HepG2 (cell line): ENCODE measurements around the gene FIZ1. TPM values are rescaled to one million over a fixed set of nuclear protein-coding genes. Genes with fewer than 3 reads are reported as not detected.
A peak's percentile ranks its signal among the peaks of the same experiment; 100 is the strongest.

Experiments used
- ATF2 ChIP-seq: sonication (generic); formaldehyde crosslinking; IDR thresholded peaks from 2 replicates; pipeline ENCODE4 v1.4.0; 2020; ENCODE audit warnings: missing genetic modification reagents
- BATF2 ChIP-seq: sonication (generic); formaldehyde crosslinking; IDR thresholded peaks from 2 replicates; pipeline ENCODE4 v1.8.0; 2022; ENCODE audit warnings: mild to moderate bottlenecking, missing genetic modification reagents, moderate library complexity
- ELF4 ChIP-seq: sonication (generic); formaldehyde crosslinking; IDR thresholded peaks from 2 replicates; pipeline ENCODE4 v1.5.0; 2020; ENCODE audit warnings: missing genetic modification reagents, mild to moderate bottlenecking, moderate library complexity, borderline replicate concordance
- ETV5 ChIP-seq: IDR thresholded peaks from 2 replicates; pipeline ENCODE4 v1.6.1; 2018; ENCODE audit warnings: missing biosample characterization, missing genetic modification reagents, inconsistent platforms, borderline replicate concordance
- HNF1B ChIP-seq: sonication (generic); formaldehyde crosslinking; IDR thresholded peaks from 2 replicates; pipeline ENCODE4 v1.5.1; 2020; ENCODE audit warnings: mild to moderate bottlenecking, moderate library complexity, missing genetic modification reagents
- JUNB ChIP-seq: sonication (generic); formaldehyde crosslinking; IDR thresholded peaks from 2 replicates; pipeline ENCODE4 v1.8.0; 2022; ENCODE audit warnings: missing genetic modification reagents, mild to moderate bottlenecking, borderline replicate concordance
- MAZ ChIP-seq, 2 experiments: sonication (generic) in 1 of 2; formaldehyde crosslinking in 1 of 2; IDR thresholded peaks; 2 replicates each; pipeline versions ENCODE4 v1.5.0 to v1.6.1; 2012 to 2020; ENCODE audit warnings: low read depth in 2 of 2, mild to moderate bottlenecking in 2 of 2, borderline replicate concordance in 1 of 2, improper control_type of control experiment in 1 of 2, low read length in 1 of 2, missing genetic modification reagents in 1 of 2, moderate library complexity in 1 of 2
- MXD1 ChIP-seq: sonication (generic); formaldehyde crosslinking; IDR thresholded peaks from 2 replicates; pipeline ENCODE4 v1.4.0; 2020; ENCODE audit warnings: mild to moderate bottlenecking, missing genetic modification reagents
- NFIB ChIP-seq: sonication (generic); formaldehyde crosslinking; IDR thresholded peaks from 2 replicates; pipeline ENCODE4 v1.9.0; 2021; ENCODE audit warnings: missing genetic modification reagents, mild to moderate bottlenecking, borderline replicate concordance
- NRL ChIP-seq: sonication (generic); formaldehyde crosslinking; IDR thresholded peaks from 2 replicates; pipeline ENCODE4 v1.5.0; 2020; ENCODE audit warnings: missing genetic modification reagents, mild to moderate bottlenecking, moderate library complexity, borderline replicate concordance
- PAXIP1 ChIP-seq: sonication (generic); formaldehyde crosslinking; conservative IDR thresholded peaks from 2 replicates; pipeline ENCODE4 v1.4.0; 2020; ENCODE audit warnings: mild to moderate bottlenecking, missing genetic modification reagents, moderate library complexity
- SMAD3 ChIP-seq: sonication (generic); formaldehyde crosslinking; IDR thresholded peaks from 2 replicates; pipeline ENCODE4 v1.4.0; 2020; ENCODE audit warnings: missing genetic modification reagents
- SP5 ChIP-seq: IDR thresholded peaks from 2 replicates; pipeline ENCODE4 v1.6.1; 2016; ENCODE audit warnings: low read depth, borderline replicate concordance
- ZBTB38 ChIP-seq: sonication (generic); formaldehyde crosslinking; IDR thresholded peaks from 2 replicates; pipeline ENCODE4 v1.5.1; 2020; ENCODE audit warnings: mild to moderate bottlenecking, missing genetic modification reagents
- ZMYM4 ChIP-seq: sonication (generic); formaldehyde crosslinking; IDR thresholded peaks from 2 replicates; pipeline ENCODE4 v1.8.1; 2023; ENCODE audit warnings: mild to moderate bottlenecking, missing genetic modification reagents
- ZNF33B ChIP-seq: sonication (generic); formaldehyde crosslinking; IDR thresholded peaks from 2 replicates; pipeline ENCODE4 v1.5.1; 2020; ENCODE audit warnings: mild to moderate bottlenecking, missing genetic modification reagents
- ZNF652 ChIP-seq: IDR thresholded peaks from 2 replicates; pipeline ENCODE4 v1.6.1; 2016; ENCODE audit warnings: low read depth, borderline replicate concordance
- ZNF782 ChIP-seq: sonication (generic); formaldehyde crosslinking; IDR thresholded peaks from 2 replicates; pipeline ENCODE4 v1.4.0; 2020; ENCODE audit warnings: missing genetic modification reagents, mild to moderate bottlenecking, borderline replicate concordance
- ZSCAN21 ChIP-seq: sonication (generic); formaldehyde crosslinking; IDR thresholded peaks from 2 replicates; pipeline ENCODE4 v1.8.0; 2022; ENCODE audit warnings: mild to moderate bottlenecking, missing genetic modification reagents, moderate library complexity, borderline replicate concordance
- polyA plus RNA-seq, 8 experiments: library from polyadenylated mRNA; depleted of rRNA in 3 of 8; stranded (reverse) in 7 of 8; unstranded in 1 of 8; fragments of >200 nt; fragmentation: Illumina TruSeq in 4 of 8; extraction: Trizol in 4 of 8; gene quantifications; 2 replicates each; pipeline versions ENCODE4 v1.2.1 to v1.2.3, GENCODE V29; 2011 to 2016; ENCODE audit warnings: low read depth in 4 of 8, missing spikeins in 1 of 8, mixed read lengths in 1 of 8; ENCODE audit not compliant: insufficient read depth in 1 of 8
- total RNA-seq, 5 experiments: library from RNA; depleted of rRNA; stranded (reverse); fragments of >200 nt; fragmentation: Illumina TruSeq; extraction: Trizol; gene quantifications; 2 replicates each; pipeline ENCODE4 v1.2.3, GENCODE V29; 2016; ENCODE audit warnings: low read depth in 1 of 5

Gene FIZ1
- total and polyA plus RNA-seq, 2 of the 13 experiments (the other 11 are each of a cell fraction or from before 2014, with no cell fraction given), result 3.6 to 5.9 TPM

- TF ChIP-seq ZSCAN21 (CRISPR knock-in tag) (0 out of 2 replicates have a peak, but pooled peaks have one; percentile 46), NRL (CRISPR knock-in tag) (0 out of 2 replicates have a peak, but pooled peaks have one; percentile 14), MAZ (IDR thresholded peaks at IDR 0.05; ENCODE audit: borderline replicate concordance, low read depth, low read length) (peak; percentile 83), MAZ (CRISPR knock-in tag; IDR thresholded peaks at IDR 0.05; ENCODE audit: low read depth) (peak; percentile 83), ELF4 (peak; percentile 14; the same call in 1 of the 2 replicates), JUNB (CRISPR knock-in tag) (no peak), SMAD3 (CRISPR knock-in tag) (peak; percentile 64; the same call in 1 of the 2 replicates), NFIB (CRISPR knock-in tag) (no peak), ATF2 (CRISPR knock-in tag) (no peak), PAXIP1 (CRISPR knock-in tag) (peak; percentile 37; the same call in 1 of the 2 replicates), ZBTB38 (peak; percentile 60; the same call in 1 of the 2 replicates), ZNF652 (CRISPR knock-in tag) (no peak), ETV5 (CRISPR knock-in tag) (peak; percentile 69), ZNF33B (no peak), MXD1 (CRISPR knock-in tag) (no peak; the same call in 1 of the 2 replicates), BATF2 (CRISPR knock-in tag) (peak; percentile 82; the same call in 1 of the 2 replicates), ZMYM4 (CRISPR knock-in tag) (peak; percentile 51; the same call in 1 of the 2 replicates), HNF1B (CRISPR knock-in tag) (peak; percentile 66), SP5 (CRISPR knock-in tag) (peak; percentile 88), ZNF782 (CRISPR knock-in tag) (peak; percentile 31; the same call in 1 of the 2 replicates)
These were observed 43.9 kb upstream of the FIZ1 start, which contains the start of gene ZNF581 (continued) for GRCh38 chr19:55643003-55643886.
